IPS-11a (cell line): ENCODE measurements around the gene EPN2.

Source experiments
- H3K4me3 ChIP-seq: one replicate; pipeline ENCODE4 v1.5.1; 2013; ENCODE audit warnings: low read depth, low read length, control low read depth

Gene EPN2

DNA sequence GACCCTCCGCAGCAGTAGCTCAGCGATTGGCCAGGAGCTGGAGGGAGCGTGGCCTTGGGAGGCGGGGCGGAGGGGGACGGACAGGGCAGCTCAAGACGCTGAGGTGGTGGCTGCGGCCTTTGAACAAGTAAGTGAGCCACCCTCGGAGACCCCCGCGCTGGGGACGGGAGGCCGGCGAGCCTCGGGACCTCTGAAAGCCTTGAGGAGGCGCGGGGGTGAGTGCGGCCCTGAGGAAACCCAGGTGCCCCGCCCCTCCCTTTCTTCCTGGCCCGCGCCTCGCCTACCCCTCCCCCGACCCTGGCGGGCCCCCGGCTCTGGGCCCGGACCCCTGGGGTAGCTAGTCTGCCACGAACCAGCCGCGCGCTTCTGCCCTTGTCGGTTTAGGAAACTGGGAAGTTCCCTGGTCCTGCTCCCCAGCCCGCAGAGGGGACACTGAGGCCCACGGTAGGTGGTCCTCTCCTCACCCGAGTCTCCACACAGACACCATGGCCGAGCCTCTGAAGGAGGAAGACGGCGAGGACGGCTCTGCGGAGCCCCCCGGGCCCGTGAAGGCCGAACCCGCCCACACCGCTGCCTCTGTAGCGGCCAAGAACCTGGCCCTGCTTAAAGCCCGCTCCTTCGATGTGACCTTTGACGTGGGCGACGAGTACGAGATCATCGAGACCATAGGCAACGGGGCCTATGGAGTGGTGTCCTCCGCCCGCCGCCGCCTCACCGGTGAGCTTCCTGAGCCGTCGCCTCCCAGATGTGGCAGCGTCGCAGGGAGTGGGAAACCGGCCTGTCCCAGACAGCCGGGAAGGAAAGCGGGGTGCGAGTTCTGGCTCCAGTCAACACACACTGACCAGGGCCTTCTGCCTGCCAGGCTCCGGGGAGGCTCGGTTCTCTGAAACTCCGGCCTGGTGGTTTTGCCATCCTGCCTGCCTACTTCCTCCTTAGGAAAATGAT, 141.5 kb downstream of the EPN2 start, which contains the start of gene MAPK7:
TSS of gene MAPK7 (plus strand) at position 83 of the 945 bp plus-strand sequence. CDS start at position 486, 403 bp downstream.
- peak within 1 kb of the TSS; percentile 82 for H3K4me3 ChIP-seq

DNA sequence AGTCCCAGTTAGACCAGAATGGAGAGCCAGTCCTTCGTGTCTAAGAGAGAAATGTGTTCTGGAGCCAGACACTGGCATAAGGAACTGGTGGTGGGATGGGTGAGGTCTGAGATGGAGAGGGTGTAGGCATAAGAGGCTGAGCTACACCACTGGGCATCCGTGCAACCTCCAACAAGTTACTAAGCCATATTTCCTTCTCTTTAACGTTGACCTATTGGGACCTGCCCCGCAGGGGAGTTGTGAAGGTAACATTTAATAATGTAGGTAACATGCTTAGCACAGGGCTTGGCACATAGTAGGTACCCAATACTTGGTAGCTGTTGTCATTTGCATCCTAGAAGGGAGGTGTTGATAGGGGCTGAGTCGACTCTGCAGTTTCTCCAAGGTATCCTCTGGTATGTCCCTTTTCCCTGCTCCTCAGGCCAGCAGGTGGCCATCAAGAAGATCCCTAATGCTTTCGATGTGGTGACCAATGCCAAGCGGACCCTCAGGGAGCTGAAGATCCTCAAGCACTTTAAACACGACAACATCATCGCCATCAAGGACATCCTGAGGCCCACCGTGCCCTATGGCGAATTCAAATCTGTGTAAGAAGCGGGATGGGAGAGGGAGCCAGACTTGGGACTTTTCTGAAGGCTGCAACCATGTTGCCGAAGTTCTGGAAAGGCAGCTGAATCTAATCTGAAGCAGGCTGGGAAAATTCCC, 142.3 kb downstream of the EPN2 start:
- H3K4me3 ChIP-seq, result peak overlapping the region; percentile 82

DNA sequence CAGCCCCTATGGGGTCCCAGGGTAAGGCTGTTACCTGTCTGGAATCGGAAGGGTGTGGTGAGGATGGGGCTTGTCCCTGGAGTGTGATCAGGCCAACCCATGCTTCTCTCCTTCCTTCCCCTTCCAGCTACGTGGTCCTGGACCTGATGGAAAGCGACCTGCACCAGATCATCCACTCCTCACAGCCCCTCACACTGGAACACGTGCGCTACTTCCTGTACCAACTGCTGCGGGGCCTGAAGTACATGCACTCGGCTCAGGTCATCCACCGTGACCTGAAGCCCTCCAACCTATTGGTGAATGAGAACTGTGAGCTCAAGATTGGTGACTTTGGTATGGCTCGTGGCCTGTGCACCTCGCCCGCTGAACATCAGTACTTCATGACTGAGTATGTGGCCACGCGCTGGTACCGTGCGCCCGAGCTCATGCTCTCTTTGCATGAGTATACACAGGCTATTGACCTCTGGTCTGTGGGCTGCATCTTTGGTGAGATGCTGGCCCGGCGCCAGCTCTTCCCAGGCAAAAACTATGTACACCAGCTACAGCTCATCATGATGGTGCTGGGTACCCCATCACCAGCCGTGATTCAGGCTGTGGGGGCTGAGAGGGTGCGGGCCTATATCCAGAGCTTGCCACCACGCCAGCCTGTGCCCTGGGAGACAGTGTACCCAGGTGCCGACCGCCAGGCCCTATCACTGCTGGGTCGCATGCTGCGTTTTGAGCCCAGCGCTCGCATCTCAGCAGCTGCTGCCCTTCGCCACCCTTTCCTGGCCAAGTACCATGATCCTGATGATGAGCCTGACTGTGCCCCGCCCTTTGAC, 143.5 kb downstream of the EPN2 start:
- no peak overlapping the region for H3K4me3 ChIP-seq

DNA sequence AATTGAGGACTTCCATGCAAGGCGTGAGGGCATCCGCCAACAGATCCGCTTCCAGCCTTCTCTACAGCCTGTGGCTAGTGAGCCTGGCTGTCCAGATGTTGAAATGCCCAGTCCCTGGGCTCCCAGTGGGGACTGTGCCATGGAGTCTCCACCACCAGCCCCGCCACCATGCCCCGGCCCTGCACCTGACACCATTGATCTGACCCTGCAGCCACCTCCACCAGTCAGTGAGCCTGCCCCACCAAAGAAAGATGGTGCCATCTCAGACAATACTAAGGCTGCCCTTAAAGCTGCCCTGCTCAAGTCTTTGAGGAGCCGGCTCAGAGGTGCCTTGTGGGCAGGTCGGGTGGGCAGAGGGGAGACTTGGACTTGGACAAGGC, 144.2 kb downstream of the EPN2 start:
- no peak overlapping the region for H3K4me3 ChIP-seq

DNA sequence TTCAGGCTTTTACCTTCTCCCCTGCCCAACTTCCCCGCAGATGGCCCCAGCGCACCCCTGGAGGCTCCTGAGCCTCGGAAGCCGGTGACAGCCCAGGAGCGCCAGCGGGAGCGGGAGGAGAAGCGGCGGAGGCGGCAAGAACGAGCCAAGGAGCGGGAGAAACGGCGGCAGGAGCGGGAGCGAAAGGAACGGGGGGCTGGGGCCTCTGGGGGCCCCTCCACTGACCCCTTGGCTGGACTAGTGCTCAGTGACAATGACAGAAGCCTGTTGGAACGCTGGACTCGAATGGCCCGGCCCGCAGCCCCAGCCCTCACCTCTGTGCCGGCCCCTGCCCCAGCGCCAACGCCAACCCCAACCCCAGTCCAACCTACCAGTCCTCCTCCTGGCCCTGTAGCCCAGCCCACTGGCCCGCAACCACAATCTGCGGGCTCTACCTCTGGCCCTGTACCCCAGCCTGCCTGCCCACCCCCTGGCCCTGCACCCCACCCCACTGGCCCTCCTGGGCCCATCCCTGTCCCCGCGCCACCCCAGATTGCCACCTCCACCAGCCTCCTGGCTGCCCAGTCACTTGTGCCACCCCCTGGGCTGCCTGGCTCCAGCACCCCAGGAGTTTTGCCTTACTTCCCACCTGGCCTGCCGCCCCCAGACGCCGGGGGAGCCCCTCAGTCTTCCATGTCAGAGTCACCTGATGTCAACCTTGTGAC, 144.7 kb downstream of the EPN2 start:
- no peak overlapping the region for H3K4me3 ChIP-seq

DNA sequence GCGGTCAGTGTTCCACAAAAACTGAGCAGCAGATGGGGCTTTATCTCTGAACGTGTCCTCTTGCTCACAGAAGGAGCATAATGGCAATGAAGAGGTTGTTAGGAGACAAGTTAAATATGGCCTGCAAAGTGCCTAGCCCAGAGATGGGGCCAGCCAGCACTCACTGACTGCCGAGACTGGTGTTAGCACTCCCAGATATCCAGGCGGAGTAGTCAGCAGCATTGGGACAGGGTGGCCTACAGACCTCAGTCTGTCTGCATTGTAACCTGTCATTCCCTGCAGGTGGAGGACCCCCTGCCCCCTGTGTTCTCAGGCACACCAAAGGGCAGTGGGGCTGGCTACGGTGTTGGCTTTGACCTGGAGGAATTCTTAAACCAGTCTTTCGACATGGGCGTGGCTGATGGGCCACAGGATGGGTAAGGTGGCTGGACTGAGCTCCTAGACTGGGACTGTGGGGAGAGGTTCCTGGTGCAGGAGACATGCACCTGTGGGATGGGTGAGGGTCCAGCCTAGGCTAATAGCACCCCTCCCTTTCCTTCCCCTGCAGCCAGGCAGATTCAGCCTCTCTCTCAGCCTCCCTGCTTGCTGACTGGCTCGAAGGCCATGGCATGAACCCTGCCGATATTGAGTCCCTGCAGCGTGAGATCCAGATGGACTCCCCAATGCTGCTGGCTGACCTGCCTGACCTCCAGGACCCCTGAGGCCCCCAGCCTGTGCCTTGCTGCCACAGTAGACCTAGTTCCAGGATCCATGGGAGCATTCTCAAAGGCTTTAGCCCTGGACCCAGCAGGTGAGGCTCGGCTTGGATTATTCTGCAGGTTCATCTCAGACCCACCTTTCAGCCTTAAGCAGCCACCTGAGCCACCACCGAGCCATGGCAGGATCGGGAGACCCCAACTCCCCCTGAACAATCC, 145.6 kb downstream of the EPN2 start:
- H3K4me3 ChIP-seq, result no peak overlapping the region

DNA sequence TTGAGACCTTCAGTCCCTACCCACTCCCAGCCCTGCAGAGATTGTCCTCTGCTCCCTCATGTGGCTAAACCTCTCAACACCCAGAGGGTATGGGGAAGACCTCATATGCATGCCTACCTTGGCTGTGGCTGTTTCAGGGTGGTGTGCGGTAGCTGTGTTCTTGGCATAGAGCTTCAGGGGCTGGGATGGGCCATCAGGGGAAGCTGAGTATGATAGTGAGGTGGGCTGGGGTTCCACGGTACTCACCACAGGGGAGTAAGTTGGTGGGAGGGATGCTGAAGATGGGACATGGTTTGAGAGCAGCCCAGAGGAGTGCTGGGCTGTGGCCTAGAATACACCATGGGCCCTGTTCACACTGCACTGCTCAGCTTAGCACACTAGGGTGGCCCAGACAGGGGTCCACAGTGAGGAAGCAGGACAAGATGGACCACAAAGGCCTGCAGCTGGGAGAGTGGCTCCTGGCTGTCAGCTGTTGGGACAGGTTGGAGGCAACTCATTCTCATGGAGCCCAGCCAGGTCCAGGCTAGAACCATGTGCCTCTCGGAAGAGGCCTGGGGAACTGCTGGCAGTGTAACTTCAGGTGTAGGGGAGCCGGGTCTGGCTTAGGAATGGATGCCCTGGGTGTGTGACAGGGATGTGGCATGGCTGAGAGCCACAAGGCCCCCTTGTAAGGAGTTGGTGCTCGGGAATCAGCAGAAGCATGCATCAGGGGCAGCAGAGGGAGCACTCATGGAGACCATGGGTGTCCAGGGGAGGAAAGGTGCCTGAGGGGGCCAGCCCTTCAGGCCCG, 146.7 kb downstream of the EPN2 start:
- H3K4me3 ChIP-seq, result no peak overlapping the region

DNA sequence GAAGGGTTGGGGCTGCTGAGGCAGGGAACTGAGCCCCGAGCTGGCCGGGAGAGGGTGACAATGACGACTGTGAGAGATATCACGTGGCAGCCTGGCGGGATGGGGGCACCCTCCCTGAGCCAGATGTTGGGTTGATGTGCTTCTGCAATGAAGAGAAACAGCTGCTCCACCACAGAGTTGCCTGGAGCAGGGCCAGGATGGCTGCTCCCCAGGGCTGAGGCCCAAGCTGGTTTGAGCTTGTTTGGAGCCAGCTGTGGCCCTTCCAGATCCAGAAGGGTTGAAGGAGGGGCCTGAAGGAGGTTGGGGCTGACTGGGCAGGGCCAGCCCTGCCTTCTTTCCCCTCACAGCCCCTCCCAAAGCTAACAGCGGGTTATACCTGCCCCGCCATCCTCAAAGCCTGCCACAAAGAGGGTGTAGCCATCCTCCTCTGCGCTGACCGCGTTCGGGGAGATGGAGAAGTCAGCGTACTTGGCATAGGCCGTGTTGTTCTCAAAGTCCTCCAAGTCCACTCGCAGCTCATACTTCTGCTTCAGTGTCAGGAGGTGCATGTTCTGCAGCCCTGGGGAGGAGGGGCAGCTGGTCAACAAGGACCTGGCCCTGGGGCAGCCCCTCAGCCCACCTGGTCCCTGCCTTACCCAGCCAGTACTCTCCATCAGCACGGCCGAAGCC, 147.7 kb downstream of the EPN2 start:
- H3K4me3 ChIP-seq, result no peak overlapping the region

DNA sequence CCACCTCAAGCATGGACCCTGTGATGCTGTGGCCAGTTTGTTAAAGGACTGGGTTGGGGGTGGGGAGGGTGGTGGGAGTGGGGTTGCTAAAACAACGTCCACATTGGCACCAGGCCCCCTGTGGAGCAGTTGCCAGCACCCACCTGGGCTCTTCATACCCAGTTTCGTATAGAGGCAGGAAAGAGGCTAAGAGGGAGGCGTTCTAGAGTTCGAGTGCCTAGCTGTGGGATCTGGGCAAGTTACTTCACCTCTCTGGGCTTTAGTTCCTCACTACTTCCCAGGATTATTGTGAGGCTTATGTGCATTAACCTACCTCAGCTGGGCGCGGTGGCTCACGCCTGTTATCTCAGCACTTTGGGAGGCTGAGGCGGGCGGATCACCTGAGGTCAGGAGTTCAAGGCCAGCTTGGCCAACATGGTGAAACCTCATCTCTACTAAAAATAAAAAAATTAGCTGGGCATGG, 148.4 kb downstream of the EPN2 start:
- H3K4me3 ChIP-seq, result no peak overlapping the region
